CD4-positive, alpha-beta T cell treated with Interleukin-6 for 4 hours (primary cell): ENCODE results near the gene ZDHHC18.
"Not testable (repeated sequence)": the region's sequence is repeated elsewhere in the genome, so short reads cannot be mapped to it uniquely, and the experiment has no call there.

Experiments used
- DNase-seq: peaks from one replicate; pipeline ENCODE4 v3.0.0-alpha.2; 2020; ENCODE audit warnings: mixed read lengths

The ZDHHC18 gene

DNA sequence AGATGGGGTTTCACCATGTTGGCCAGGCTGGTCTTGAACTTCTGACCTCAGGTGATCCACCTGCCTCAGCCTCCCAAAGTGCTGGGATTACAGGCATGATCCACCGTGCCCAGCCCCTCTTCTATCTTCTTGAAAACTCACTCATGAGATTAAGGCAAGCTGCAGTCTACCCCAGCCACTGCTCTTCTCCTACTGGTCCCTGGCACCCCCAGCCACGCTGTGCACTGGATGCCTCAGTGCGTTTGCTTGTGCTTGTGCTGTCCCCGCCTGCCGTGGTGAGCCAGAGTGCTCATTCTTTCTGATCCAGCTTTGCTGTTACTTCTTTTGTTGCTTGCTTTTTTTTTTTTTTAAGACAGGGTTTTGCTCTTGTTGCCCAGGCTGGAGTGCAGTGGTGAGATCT, 11.2 kb downstream of the ZDHHC18 start:
- not testable (repeated sequence) for DNase-seq

DNA sequence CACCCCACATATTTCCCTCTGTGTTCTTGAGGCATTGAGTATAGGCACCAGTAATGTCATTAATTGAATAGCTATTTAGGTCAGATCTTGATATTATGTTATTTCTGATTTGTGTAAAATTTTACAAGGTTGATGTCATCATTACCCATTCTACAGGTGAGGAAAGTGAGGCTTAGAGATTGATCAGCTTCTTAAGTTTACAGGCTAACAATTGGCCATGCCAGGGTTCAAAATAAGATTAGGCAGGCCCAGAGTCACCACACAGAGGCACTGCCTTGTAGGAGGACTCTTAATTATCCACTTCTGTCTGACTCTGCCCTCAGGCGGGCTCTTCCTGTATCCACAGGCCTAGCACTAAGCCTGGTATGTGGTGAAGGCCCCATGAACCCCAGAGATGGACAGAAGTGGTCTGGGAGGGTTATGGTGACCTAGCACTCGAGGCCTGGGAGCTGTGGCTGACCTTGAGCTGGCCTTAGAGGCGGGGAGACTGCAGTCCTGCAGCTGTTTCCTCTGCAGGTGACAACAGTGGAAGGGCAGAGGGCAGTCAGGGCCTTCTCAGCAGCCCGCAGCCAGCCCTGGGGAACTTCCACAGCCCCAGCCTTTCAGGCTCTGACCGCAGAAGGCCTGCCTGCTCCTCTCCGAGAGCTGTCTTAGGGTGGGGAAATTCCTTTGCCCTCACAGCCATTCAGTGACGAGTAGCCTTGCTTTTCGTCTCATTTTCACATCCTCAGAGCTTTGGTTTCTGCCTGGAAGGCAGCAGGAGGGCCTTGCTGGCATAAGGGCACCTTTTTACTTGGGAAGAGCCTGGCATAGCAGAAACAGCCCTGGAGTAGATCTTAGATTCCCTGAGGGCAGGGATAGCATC, 12.2 kb downstream of the ZDHHC18 start:
- DNase-seq: peak; percentile 33

DNA sequence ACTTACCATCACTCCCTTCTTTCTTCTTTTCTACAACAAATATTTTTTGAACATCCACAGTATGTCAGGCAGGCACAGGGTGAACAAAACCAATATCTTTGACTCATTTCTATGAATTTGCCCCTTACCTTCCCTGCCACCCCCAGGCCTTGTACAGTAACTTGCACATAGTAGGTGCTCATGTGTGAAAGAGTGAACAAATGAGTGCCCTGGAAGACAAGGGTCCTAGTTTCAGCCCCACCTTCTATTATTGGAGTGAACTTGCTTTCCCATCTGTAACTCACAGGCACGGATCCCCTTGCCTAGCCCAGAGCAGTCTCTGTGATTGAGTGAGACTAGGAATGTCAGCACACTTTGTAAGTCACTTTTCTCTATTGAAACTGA, 12.8 kb downstream of the ZDHHC18 start:
- no peak for DNase-seq

DNA sequence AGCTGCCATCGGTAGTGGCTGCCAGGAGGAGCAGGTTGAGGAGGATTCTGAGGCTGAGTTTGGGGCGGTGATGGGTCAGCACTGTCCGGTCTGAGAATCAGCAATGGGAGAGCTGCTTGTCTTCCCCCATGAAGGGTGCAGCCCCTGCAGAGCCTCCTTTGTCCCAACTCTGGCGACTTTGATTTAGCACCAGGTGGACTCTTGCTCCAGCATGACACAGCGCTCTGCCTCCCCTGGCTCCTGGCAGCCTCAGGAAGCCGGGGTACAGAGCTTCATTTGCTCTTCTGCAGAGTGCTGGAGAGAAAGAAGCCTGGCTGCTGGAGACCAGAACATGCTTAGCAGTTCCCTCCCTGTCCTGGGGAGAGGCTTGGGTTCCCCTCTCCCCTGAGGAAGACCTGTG, 13.3 kb downstream of the ZDHHC18 start:
- no peak for DNase-seq

DNA sequence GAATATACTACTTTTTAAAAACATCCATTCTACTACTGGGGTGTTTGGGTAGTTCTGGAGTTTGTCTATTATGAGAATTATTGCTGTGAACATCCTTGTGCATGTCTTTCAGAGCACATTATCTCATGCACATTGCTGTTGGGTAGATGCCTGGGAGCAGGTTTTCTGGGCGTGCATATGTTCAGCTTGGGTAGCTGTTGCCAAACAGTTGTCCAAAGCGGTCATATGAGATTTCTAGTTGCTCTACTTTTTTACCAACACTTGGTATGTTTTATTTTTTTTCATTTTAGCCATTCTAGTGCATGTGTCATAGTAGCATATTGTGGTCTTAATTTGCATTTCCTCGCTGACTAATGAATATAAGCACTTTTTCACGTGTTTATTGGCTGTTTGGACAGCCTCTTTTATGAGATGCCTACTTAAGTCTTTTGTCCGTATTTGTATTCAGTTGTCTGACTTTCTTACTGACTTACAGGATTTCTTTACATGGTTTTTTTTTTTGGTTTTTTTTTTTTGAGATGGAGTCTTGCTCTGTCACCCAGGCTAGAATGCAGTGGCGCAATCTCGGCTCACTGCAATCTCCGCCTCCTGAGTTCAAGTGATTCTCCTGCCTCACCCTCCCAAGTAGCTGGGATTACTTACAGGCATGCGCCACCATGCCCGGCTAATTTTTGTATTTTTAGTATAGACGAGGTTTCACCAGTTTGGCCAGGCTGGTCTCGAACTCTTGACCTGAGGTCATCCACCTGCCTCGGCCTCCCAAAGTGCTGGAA, 18.1 kb downstream of the ZDHHC18 start:
- DNase-seq: no peak

DNA sequence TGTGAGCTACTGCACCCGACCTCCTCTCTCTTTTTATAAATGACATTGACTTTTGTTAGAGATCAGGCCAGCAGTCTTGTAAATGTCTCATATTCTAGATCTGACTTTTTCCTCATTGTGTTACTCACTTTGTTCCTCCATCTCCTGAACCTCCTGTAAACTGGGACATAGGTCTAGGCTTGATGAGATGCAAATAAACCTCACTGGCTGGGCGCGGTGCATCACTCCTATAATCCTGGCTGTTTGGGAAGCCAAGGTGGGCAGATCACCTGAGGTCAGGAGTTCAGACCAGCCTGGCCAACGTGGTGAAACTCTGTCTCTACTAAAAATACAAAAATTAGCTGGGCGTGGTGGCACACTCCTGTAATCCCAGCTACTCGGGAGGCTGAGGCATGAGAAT, 21.3 kb downstream of the ZDHHC18 start:
- not testable (repeated sequence) for DNase-seq

DNA sequence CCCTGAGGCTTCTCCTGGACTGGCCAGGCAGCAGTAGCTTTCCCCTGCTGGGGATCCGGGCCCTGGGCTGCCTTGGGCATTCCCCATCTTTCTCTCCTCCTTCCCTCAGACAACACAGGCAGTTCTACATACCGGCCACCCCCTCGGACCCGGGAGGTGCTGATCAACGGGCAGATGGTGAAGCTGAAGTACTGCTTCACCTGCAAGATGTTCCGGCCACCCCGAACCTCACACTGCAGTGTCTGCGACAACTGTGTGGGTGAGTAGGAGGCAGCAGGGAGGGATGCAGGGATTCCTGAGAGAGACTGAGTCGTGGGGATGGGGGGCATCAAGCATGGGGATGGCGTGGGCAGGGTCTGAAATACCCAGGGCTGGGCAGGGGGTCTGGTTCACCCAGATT, 22.0 kb downstream of the ZDHHC18 start:
- DNase-seq: no peak

DNA sequence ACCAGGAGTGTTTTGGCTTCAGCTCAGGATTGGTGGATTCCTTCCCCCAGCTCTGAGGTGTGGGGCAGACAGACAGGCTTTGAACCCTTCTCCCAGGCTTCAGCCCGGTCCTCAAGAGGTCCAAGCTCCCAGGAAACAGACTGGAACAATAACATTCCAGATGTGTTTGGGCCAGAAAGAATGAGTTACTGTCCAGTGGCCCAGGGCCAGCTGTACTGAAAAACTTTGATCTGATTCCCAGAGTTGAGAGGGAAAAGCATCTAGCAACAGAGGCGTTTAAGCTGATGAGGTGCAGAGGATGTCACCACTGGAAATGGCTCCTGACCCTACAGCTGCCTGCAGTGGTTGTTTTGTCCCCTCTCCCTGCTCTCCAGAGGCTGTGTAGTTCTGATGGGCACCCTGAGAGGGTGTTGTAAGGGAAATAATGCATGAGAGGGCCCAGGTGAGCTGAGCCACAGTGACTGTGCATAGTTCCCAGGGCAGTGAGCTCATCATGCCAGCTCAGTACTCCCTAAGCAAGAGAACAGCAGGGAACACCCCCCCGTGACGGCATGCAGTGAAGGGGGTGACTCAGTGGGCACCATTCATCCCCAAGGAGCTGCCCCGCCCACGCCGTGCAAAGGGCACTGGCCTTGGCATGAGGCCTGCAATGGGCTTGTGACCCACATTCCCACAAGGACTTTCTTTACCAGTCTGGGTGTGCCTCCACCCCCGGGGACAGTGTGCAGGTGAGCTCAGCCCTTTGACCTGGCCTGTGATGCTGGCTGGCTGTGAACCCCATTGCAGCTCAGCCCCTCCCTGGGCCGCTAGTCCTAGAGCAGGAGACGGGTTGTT, 22.7 kb downstream of the ZDHHC18 start:
- no peak for DNase-seq

DNA sequence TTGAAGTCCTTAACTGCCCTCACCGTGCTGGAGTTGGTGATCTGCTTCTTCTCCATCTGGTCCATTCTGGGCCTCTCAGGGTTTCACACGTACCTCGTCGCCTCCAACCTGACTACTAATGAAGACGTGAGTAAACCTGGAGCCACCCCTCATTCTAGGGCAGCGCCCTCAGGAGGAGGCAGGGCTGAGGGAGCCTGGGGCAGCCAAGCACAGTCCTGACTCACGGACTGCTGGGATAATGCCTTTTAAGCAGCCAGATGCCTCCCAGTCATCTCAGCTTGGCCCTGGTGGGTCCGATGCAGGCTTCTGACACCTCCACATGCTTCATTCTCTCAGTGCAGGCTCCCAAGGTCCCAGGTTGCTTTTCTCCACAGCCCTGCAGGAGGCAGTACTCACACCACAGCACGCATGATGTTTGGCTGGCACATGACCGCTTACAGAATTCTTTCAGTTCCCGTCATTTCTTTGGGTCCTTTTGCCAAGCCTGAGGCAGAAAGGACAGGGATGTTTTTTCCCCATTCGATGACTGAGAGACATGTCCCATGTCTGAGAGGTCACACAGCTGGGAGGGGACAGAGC, 24.7 kb downstream of the ZDHHC18 start:
- DNase-seq: no peak

DNA sequence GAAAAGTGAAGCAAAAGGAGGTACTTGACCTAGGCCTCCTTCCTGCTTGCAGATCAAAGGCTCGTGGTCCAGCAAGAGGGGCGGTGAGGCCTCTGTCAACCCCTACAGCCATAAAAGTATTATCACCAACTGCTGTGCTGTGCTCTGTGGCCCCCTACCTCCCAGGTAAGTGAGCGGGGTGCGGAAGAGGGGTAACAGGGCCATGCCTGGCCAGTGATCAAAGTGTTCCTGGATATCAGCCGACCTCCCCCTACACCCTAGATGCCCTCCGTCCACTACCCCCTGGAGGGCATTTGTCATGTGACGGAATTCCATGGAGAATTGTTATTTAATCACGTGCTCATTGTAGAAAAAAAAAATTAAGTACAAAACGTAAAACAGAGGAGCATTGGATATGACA, 26.2 kb downstream of the ZDHHC18 start:
- no peak for DNase-seq

DNA sequence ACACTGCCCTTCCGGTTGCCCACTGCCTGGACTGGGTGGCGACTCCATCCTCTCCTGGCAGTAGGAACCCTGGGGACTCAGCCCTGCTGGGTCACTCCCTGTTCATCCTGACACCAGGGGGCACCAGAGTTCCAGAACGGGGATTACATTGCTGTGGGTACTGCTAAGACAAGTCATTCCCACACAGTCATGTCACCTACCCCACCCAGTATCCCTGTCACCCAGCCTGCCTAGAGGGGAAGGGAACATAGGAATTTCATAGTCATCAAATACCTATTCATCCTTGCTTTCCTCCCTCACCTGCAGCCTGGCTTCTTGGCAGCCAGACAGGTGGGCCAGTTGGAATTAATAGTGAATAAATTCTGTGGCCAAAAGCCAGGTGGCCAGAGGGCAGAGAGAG, 26.7 kb downstream of the ZDHHC18 start:
- DNase-seq: peak; percentile 89

DNA sequence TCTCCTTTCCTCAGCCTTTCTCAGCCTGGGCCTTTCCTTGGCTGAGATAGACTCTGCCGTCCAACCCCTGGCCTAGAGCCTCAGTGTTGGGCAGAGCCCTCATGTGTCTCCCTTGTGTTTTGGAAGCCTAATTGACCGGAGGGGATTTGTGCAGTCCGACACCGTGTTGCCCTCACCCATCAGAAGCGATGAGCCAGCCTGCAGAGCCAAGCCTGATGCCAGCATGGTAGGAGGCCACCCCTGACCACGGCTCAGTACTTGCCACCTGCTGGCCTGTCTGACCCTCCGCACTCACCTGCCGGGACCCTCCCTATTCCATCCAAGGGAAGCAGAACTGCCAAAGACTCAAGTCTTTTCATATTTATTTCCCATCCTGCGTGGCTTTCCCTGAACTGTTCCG, 27.1 kb downstream of the ZDHHC18 start:
- DNase-seq: no peak

DNA sequence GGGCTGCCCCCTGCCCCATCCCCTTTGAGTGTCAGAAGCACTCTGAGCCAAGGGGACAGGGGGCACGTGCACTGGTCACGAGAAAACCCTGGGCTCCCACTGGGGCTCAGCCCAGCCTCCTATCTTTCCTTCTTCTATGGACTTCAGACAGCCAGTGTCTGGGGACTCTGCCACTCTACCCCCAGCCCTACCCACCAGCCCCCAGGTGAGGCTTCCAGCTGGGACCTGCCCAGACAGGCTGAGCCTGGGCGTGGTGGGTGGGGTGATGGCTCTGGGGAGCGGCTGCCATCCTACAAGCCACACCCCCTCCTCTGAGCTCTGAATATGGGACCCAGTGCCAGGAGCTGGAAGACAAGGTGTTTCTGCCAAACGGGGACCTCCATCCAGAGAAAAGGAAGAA, 28.4 kb downstream of the ZDHHC18 start:
- DNase-seq: no peak

DNA sequence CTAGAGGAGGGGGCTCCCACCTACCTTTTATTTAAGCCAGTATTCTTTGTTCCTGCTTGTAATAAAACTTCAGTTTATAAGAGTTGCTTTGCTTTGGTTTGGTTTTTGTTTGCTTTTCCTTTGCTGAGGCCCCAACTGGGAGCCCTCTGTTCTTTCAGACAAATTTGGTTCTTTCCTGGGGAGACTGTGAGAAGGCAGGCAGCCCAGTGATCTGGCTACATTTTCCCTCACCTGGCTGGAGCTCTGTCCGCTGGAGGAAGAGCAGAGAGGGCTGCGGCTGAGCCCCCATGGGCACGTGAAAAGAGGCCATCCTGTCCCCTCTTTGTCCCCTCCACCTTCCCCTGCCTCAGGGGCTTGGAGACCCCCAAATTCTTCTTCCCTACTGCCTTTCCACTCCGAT, 29.1 kb downstream of the ZDHHC18 start:
- DNase-seq: no peak

DNA sequence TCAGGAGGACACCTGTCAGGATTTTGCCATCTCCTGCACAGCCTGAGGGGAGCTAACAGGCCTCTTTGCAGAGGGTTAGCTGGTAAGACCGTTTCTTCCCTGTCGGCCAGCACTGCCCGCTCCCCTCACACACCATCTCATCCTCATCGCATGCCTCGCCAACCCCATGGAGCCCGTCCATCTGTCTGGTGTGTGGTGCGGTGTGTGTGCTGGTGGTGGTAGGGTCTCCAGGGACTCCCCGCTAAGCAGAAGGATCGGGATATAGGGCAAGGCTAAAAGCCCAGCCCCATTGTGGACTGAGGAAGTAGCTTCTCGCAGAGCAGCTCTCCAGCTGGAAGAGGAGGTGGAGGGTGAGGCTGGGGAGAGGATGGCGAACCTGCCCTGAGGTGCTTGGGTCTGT, 29.7 kb downstream of the ZDHHC18 start:
- DNase-seq: no peak

DNA sequence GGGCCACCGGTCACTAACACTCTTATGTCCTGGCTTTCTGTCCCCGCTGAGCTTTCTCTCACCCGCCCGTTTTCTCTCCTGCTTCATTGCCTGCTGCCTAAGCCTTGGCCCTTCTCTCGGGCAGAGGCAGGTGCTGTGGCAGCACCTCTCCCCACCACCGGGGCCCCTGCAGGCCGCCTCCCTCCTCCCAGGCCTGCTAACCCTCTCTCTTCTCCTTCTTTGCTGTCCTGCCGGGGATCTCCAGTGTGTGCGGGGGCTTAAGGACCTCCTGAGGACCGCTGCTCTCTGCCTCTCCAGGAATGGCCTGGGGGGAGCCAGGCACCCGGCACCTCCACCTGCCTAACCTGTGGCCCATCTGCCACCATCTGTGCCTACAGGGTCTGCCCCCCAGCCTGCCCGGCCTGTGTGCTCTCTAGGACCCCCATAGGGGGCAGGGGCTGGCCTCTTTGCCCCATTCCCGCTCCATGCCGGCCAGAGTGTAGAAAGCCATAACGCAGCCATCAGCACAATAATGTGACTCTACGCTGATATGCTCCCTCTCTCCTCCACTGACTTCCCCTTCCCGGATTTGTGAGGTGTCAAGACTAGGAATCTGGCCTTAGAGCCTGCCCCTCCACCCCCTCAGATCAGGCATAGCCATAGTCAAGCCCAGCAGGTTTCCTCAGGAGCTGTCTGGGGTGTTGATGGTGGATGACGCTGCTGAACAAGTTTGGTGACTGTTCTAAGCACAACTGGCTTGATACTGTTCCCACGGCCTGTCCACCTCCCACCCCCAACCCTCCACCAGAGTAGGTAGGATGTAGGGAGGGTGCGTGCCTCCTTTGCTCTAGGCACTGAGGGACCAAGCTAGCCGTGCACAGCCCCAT, 30.3 kb downstream of the ZDHHC18 start:
- DNase-seq: no peak

DNA sequence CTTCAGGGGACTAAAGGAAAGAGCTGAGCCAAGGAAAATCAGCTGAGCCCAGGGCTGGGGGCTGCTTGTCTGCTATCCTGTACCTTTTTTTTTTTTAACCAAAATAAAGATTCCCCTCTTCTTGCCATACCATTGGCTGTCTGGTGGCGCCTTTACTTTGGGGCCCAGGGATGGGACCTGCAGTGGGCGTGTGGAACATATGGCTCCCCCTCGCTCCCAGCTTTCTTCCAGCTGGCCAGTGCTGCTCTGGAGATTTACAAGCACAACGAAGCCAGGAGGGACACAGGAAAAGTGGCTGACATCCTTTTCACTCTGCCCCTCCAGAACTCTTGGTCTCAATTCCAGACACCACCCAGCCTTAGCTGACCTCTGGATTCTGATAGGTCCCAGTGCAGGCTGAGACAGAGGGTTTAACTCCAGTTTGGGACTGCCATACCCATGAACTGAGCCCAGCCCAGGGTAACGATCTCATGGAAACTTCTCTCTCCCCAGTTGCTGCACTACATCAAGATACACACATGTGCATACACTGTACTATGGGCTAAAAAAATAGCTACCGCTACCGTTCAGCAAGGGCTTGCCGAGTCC, 31.1 kb downstream of the ZDHHC18 start:
- no peak for DNase-seq

DNA sequence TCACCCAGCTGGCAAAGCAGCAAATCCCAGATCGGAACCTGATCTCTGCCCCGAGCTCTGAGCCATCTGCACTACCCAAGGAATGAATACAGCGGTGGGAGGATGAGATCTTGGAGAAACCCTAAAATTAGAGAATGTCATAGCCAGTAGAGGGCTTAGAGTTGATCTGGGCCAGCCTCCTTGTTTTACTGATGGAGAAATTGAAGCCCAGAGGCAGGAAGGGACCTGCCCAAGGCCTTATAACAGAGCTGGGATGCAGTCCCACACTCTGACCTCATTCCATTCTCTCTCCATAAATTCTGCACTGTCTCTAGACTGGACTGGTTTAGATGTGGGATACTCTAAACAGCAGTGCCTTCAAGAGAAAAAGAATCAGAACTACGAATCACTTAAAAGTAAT, 31.7 kb downstream of the ZDHHC18 start:
- no peak for DNase-seq

DNA sequence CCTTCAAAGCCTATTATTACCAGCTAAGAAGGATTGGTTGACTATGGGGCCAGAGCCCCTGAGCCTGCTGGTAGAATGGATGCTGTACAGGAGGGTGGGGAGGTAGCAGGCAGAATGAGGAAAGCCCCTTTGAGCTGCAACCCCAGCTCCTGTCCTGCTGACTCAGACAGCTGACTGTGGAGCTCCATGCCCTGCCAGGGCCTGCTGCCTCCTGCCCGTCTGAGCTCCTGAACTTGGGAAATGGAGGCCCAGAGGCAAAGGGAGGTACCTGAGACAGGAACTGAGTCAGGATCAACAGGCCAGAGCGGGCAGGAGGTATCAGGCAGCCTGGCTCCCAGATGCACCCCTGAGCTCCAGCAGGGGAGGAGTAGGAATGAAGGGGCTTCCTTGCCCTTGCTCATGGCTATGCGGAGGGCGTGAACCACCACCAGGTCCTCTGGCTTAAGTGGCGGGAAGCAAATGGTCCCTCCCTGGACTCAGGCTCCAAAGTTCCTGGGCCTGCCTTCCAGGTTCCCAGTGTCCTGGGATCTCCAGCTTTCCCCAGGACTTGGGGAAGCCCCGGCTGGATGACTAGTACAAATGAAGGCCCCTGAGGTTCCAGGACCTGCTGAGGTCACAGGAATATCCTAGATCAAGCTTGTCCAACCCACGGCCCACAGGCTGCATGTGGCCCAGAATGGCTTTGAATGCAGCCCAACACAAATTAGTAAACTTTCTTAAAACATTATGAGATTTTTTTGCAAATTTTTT, 32.6 kb downstream of the ZDHHC18 start:
- DNase-seq: no peak

DNA sequence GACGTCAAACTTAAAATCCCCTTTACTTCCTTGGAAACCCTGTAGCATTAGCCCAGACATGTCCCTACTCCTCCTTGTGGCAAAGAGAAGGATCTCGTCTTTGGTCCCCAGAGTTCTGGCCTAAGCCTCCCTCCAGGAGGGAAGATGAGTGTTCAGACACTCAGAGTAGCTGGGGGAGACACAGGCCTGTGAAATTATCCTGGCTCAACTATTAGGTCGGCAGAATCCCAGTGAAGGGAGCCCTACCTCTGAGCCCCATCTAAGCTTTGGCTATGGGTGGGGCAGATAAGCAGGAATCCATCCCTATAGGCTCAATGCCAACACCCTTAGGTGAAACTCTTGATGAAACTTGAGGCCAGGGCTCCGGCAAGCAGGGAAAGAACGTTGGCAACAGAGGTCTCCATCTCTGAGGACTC, 34.8 kb downstream of the ZDHHC18 start:
- no peak for DNase-seq

DNA sequence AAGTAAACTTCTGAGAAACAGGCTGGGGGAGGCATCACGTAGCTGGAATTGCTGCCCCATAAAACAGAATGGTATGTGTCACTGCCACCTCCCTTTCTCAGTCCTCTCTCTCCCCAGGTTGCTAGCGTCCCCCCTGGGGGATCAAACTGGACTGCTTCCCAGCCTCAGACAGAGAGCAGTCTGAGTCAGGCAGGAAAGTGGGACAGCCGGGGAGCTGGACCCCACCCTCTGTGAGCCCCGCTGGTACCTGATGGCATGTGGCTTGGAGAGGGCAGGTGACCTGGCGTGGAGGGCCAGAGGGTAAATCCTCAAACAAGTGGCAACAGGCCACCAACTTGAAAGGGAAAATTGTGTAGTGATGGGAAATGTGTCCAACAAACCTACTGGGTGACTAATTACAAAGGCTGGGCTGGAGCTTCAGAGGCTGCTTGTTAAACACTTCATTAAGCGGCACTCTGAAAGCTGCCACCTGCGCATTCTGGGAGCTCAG, 35.4 kb downstream of the ZDHHC18 start:
- DNase-seq: no peak
